Omental fat pad (tissue), 4 donors: Measurements from ENCODE around the gene SMYD4. TPM values are rescaled to one million over a fixed set of nuclear protein-coding genes. Genes with fewer than 3 reads are reported as not detected.

Source experiments
- ATAC-seq: fragments of 150-250 bp; one replicate; pipeline ENCODE4 v1.9.1; 2016; ENCODE audit warnings: mild to moderate bottlenecking, moderate library complexity; ENCODE audit not compliant: low FRiP score
- DNase-seq: peaks from one replicate; pipeline ENCODE4 v3.0.0-alpha.2; 2019; ENCODE audit warnings: low spot score
- CTCF ChIP-seq, 3 donors: fragments of 450-650 bp; IDR thresholded peaks; one replicate each; pipeline ENCODE4 v1.5.1; 2016 to 2017; ENCODE audit warnings: antibody characterized with exemption in 3 of 3, mild to moderate bottlenecking in 3 of 3, moderate library complexity in 2 of 3
- total RNA-seq, 4 donors: library from RNA; depleted of rRNA; stranded (reverse); fragments of >200 nt; gene quantifications; one replicate each; pipeline ENCODE4 v1.1.0, GENCODE V29; 2016

SMYD4 gene
- total RNA-seq, 4 donors from 2014 or later = 9.1 to 28.2 (median 20.3) TPM

DNA sequence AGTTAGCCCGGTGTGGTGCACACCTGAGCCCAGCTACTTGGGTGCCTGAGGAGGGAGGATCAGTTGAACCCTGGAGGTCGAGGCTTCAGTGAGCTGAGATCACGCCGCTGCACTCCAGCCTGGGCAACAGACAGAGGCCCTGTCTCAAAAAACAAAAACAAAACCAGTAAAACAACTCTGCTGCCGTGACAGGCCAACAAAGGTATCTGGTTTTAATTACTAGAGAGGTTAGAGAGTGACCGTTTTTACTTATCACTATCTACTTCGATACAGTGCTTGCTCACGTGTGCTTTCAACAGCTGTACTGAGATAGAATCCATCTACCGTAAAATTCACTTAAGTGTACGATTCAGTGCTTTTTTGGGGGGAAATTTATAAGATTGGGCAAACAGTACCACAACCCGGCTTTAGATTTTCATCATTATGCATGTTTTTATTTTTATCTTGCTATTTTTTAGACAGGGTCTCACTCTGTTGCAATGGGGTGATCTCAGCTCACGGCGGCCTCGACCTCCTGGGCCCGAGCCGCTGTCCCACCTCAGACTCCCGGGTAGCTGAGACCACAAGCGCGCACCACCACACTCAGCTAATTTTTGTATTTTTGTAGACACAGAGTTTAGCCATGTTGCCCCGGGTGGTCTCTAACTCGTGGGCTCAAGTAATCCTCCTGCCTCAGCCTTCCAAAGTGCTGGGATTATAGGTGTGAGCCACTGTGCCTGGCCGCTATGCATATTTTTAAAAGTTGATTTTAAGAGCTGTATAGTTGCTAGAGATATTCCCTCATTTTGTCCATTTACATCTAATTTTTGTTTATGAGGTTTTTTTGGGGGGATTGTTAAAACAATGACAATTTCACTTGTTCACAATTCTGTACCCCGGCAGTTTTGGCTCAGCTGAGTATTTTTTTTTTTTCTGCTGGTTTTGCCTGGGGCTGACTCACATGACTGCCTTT lies 36.9 kb downstream of the SMYD4 start:
- TF ChIP-seq CTCF (IDR thresholded peaks at IDR 0.05) = no peak

GRCh38 chr17:1789936-1790335 lies 39.8 kb downstream of the SMYD4 start:
- ATAC-seq (no peak), DNase-seq (no peak)
- TF ChIP-seq CTCF (IDR thresholded peaks at IDR 0.05) = no peak

More for the DNA sequence above, 36.9 kb downstream of the SMYD4 start:
- ATAC-seq (no peak), DNase-seq (no peak)

- TF ChIP-seq CTCF (IDR thresholded peaks at IDR 0.05) = no peak
- peak; percentile 49 for ATAC-seq
- DNase-seq = no peak
Measured at GRCh38 chr17:1787301-1787902, 42.3 kb downstream of the SMYD4 start.

GRCh38 chr17:1786708-1787107 lies 43.0 kb downstream of the SMYD4 start:
- TF ChIP-seq CTCF (IDR thresholded peaks at IDR 0.05) = no peak
- no peak for ATAC-seq
- no peak for DNase-seq

DNA sequence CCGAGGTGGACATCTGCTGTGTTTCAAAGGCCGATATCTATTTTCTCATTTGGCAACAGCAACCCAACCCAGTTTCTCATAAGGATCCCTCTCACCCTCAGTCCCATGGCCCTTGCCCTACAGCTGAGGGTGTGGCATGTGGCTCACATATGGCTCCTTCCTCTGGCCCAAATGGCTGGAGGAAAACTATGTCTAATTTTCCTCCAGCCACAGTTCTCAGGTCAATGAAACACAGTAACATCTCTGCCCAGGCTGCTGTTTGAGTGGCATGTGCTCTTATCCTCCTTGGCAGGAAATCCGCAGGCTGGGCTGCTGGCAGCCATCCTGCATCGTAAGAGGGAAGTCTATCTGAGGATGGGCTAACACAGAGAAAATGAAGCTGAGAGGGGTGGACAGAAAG lies 43.8 kb downstream of the SMYD4 start:
- TF ChIP-seq CTCF (IDR thresholded peaks at IDR 0.05) = no peak
- DNase-seq = no peak
- ATAC-seq = no peak

GRCh38 chr17:1783834-1784611 lies 45.7 kb downstream of the SMYD4 start:
- peak; percentile 60 for DNase-seq
- TF ChIP-seq CTCF (IDR thresholded peaks at IDR 0.05) = peak in 2 of 3 donors; percentile 64 to 74
- ATAC-seq = peak; percentile 78
